Trophoblast cell (in vitro differentiated cells and primary cell): Measurements from ENCODE around the gene OSTN.
A peak's percentile ranks its signal among the peaks of the same experiment; 100 is the strongest.

Experiments
- DNase-seq, 2 donors: peaks; one replicate each; pipeline ENCODE4 v3.0.0-alpha.2; 2016
- H2AFZ ChIP-seq: 2 replicates; pipeline ENCODE4 v1.6.1; 2013; ENCODE audit warnings: low read length, moderate library complexity, mild to moderate bottlenecking; ENCODE audit not compliant: insufficient read depth, poor library complexity
- H2AK5ac ChIP-seq: 2 replicates; pipeline ENCODE4 v1.6.1; 2013; ENCODE audit warnings: mild to moderate bottlenecking, low read length
- H2BK120ac ChIP-seq: 2 replicates; pipeline ENCODE4 v1.6.1; 2013; ENCODE audit warnings: low read length, mild to moderate bottlenecking, moderate library complexity; ENCODE audit not compliant: insufficient read depth, poor library complexity
- H2BK12ac ChIP-seq: 2 replicates; pipeline ENCODE4 v1.6.1; 2013; ENCODE audit warnings: mild to moderate bottlenecking, low read length, moderate library complexity
- H2BK5ac ChIP-seq: 2 replicates; pipeline ENCODE4 v1.6.1; 2013; ENCODE audit warnings: low read length, low read depth, moderate library complexity, mild to moderate bottlenecking; ENCODE audit not compliant: poor library complexity
- H3K14ac ChIP-seq: 2 replicates; pipeline ENCODE4 v1.6.1; 2013; ENCODE audit warnings: mild to moderate bottlenecking, low read length
- H3K18ac ChIP-seq: 2 replicates; pipeline ENCODE4 v1.6.1; 2013; ENCODE audit warnings: mild to moderate bottlenecking, low read length
- H3K23ac ChIP-seq: 2 replicates; pipeline ENCODE4 v1.6.1; 2013; ENCODE audit warnings: low read length
- H3K27ac ChIP-seq: 2 replicates; pipeline ENCODE4 v1.5.1; 2013; ENCODE audit warnings: low read depth, mild to moderate bottlenecking, inconsistent platforms, low read length, moderate library complexity
- H3K27me3 ChIP-seq: 2 replicates; pipeline ENCODE4 v1.6.1; 2013; ENCODE audit warnings: inconsistent platforms, mild to moderate bottlenecking, low read length, moderate library complexity; ENCODE audit not compliant: insufficient read depth
- H3K36me3 ChIP-seq, 2 experiments: 1 replicate in 1 of 2; 2 replicates in 1 of 2; pipeline ENCODE4 v1.6.1; 2013; ENCODE audit warnings: low read length in 2 of 2, mild to moderate bottlenecking in 2 of 2, moderate library complexity in 1 of 2; ENCODE audit not compliant: insufficient read depth in 2 of 2, control insufficient read depth in 1 of 2
- H3K4ac ChIP-seq: 2 replicates; pipeline ENCODE4 v1.6.1; 2013; ENCODE audit warnings: low read depth, mild to moderate bottlenecking, low read length, moderate library complexity
- H3K4me1 ChIP-seq, 2 experiments: 1 replicate in 1 of 2; 2 replicates in 1 of 2; pipeline ENCODE4 v1.6.1; 2013; ENCODE audit warnings: low read length in 2 of 2, mild to moderate bottlenecking in 2 of 2, moderate library complexity in 1 of 2; ENCODE audit not compliant: insufficient read depth in 2 of 2, control insufficient read depth in 1 of 2
- H3K4me2 ChIP-seq: 2 replicates; pipeline ENCODE4 v1.6.1; 2013; ENCODE audit warnings: inconsistent platforms, mild to moderate bottlenecking, low read length, moderate library complexity
- H3K4me3 ChIP-seq: 2 replicates; pipeline ENCODE4 v1.5.1; 2013; ENCODE audit warnings: mild to moderate bottlenecking, low read depth, low read length, inconsistent platforms
- H3K79me1 ChIP-seq: one replicate; pipeline ENCODE4 v1.6.1; 2013; ENCODE audit warnings: low read length
- H3K79me2 ChIP-seq: 2 replicates; pipeline ENCODE4 v1.6.1; 2013; ENCODE audit warnings: low read length, mild to moderate bottlenecking; ENCODE audit not compliant: control insufficient read depth, insufficient read depth, poor library complexity
- H3K9ac ChIP-seq: 2 replicates; pipeline ENCODE4 v1.6.1; 2013; ENCODE audit warnings: mild to moderate bottlenecking, low read length
- H3K9me3 ChIP-seq: 2 replicates; pipeline ENCODE4 v1.6.1; 2013; ENCODE audit warnings: low read depth, mild to moderate bottlenecking, control low read depth, inconsistent platforms, low read length; ENCODE audit not compliant: insufficient read depth
- H4K12ac ChIP-seq: 2 replicates; pipeline ENCODE4 v1.6.1; 2013; ENCODE audit warnings: low read depth, mild to moderate bottlenecking, low read length, moderate library complexity
- H4K8ac ChIP-seq: 2 replicates; pipeline ENCODE4 v1.6.1; 2013; ENCODE audit warnings: low read depth, mild to moderate bottlenecking, low read length, moderate library complexity
- H4K91ac ChIP-seq: one replicate; pipeline ENCODE4 v1.6.1; 2013; ENCODE audit warnings: low read depth, mild to moderate bottlenecking, low read length, moderate library complexity
- whole genome bisulfite sequencing: extraction: QIAGEN DNeasy Blood & Tissue Kit; methylation state at CpG from one replicate; pipeline ENCODE4 v1.1.7; 2013; ENCODE audit warnings: missing lambda C conversion rate; ENCODE audit not compliant: insufficient read length, insufficient coverage; ENCODE audit errors: extremely low coverage; 5-methylcytosine and 5-hydroxymethylcytosine counted together

OSTN gene

GRCh38 chr3:191303596-191303995, 104.6 kb downstream of the OSTN start:
- Histone ChIP-seq H3K36me3 (no peaks in the 10 kb centered on the region), H3K18ac (no peak overlapping the region), H3K9ac (no peak overlapping the region), H2AK5ac (no peak overlapping the region), H4K8ac (no peak overlapping the region), H3K4me1 (no peaks in the 10 kb centered on the region), H3K14ac (no peak overlapping the region), H2BK120ac (no peak overlapping the region), H3K23ac (no peak overlapping the region), H3K79me1 (no peaks in the 10 kb centered on the region), H3K4ac (no peak overlapping the region), H3K4me3 (no peak overlapping the region), H3K27me3 (no peaks in the 10 kb centered on the region), H3K27ac (no peak overlapping the region), H4K91ac (no peak overlapping the region), H4K12ac (no peak overlapping the region), H2BK5ac (no peak overlapping the region), H3K9me3 (no peaks in the 10 kb centered on the region), H2AFZ (no peak overlapping the region), H3K79me2 (no peaks in the 10 kb centered on the region), H2BK12ac (no peak overlapping the region), H3K4me2 (no peak overlapping the region)
- peak in 1 of 2 donors; percentile 2 for DNase-seq
- WGBS, result no CpG with 5 or more reads among the region's 3 CpGs

- Histone ChIP-seq H3K4me2 (no peak overlapping the region), H3K18ac (no peak overlapping the region), H2AFZ (no peak overlapping the region), H4K91ac (no peak overlapping the region), H4K12ac (no peak overlapping the region), H2BK120ac (no peak overlapping the region), H3K4me1 (no peaks in the 10 kb centered on the region), H3K27ac (no peak overlapping the region), H3K9ac (no peak overlapping the region), H2BK12ac (no peak overlapping the region), H3K23ac (no peak overlapping the region), H3K14ac (no peak overlapping the region), H4K8ac (no peak overlapping the region), H3K79me1 (no peaks in the 10 kb centered on the region), H2AK5ac (no peak overlapping the region), H3K9me3 (no peaks in the 10 kb centered on the region), H3K79me2 (no peaks in the 10 kb centered on the region), H2BK5ac (no peak overlapping the region), H3K36me3 (no peaks in the 10 kb centered on the region), H3K27me3 (no peaks in the 10 kb centered on the region), H3K4ac (no peak overlapping the region), H3K4me3 (no peak overlapping the region)
- no CpG with 5 or more reads among the region's 4 CpGs for WGBS
- DNase-seq, result peak; percentile 23 to 57
Observed at GRCh38 chr3:191306428-191306827, 107.4 kb downstream of the OSTN start.

GRCh38 chr3:191307341-191307740, 108.3 kb downstream of the OSTN start:
- Histone ChIP-seq H3K36me3 (no peaks in the 10 kb centered on the region), H3K4me1 (no peaks in the 10 kb centered on the region), H2AK5ac (no peak overlapping the region), H4K8ac (no peak overlapping the region), H3K79me1 (no peaks in the 10 kb centered on the region), H3K23ac (no peak overlapping the region), H3K27me3 (no peaks in the 10 kb centered on the region), H3K4me3 (no peak overlapping the region), H2BK5ac (no peak overlapping the region), H3K4me2 (no peak overlapping the region), H3K4ac (no peak overlapping the region), H2BK120ac (no peak overlapping the region), H3K27ac (no peak overlapping the region), H4K12ac (no peak overlapping the region), H3K9ac (no peak overlapping the region), H2BK12ac (no peak overlapping the region), H3K14ac (no peak overlapping the region), H3K79me2 (no peaks in the 10 kb centered on the region), H4K91ac (no peak overlapping the region), H3K18ac (no peak overlapping the region), H3K9me3 (no peaks in the 10 kb centered on the region), H2AFZ (no peak overlapping the region)
- no CpG with 5 or more reads among the region's 4 CpGs for WGBS
- no peak for DNase-seq

- H2AFZ ChIP-seq, result no peak overlapping the region
- peaks cover 0 to 5% of the 10 kb centered on the region in 2 experiments for H3K4me1 ChIP-seq
- no peaks in the 10 kb centered on the region for H3K79me1 ChIP-seq
- no peak overlapping the region for H3K9ac ChIP-seq
- no peak overlapping the region for H4K8ac ChIP-seq
- no peak overlapping the region for H3K4me3 ChIP-seq
- no peaks in the 10 kb centered on the region for H3K36me3 ChIP-seq
- H3K18ac ChIP-seq, result no peak overlapping the region
- no peak overlapping the region for H3K4ac ChIP-seq
- H3K27ac ChIP-seq, result no peak overlapping the region
- no peak overlapping the region for H2AK5ac ChIP-seq
- no peak overlapping the region for H2BK5ac ChIP-seq
- H3K4me2 ChIP-seq, result no peak overlapping the region
- no peak overlapping the region for H4K12ac ChIP-seq
- no peak overlapping the region for H3K23ac ChIP-seq
- H2BK120ac ChIP-seq, result no peak overlapping the region
- no peak overlapping the region for H2BK12ac ChIP-seq
- no peaks in the 10 kb centered on the region for H3K9me3 ChIP-seq
- no peaks in the 10 kb centered on the region for H3K27me3 ChIP-seq
- peak in 1 of 2 donors; percentile 11 for DNase-seq
- no peak overlapping the region for H4K91ac ChIP-seq
- WGBS, result no CpG with 5 or more reads among the region's 2 CpGs
- H3K79me2 ChIP-seq, result no peaks in the 10 kb centered on the region
- no peak overlapping the region for H3K14ac ChIP-seq
Observed at GRCh38 chr3:191313296-191313695, 114.3 kb downstream of the OSTN start.
